ENCODE measurements around the gene SPTA1. TPM values are rescaled to one million over a fixed set of nuclear protein-coding genes. Genes with fewer than 3 reads are reported as not detected.
A peak's percentile ranks its signal among the peaks of the same experiment; 100 is the strongest.

The SPTA1 gene
- total and polyA plus RNA-seq, 2 of the 8 experiments (the other 6 are each of a cell fraction or from before 2014, with no cell fraction given), result not detected

- ChIA-PET CTCF (ENCODE audit: partially characterized antibody) (no interaction called here), POLR2A (ENCODE audit: partially characterized antibody) (no interaction called here)
- no peaks in the 10 kb centered on the region for H3K79me1 ChIP-seq (ENCODE audit: low read depth, low read length)
- H2AK5ac ChIP-seq (ENCODE audit: low read depth, low read length), result no peak overlapping the region
- no peaks in the 10 kb centered on the region for H3K9me3 ChIP-seq (ENCODE audit: insufficient read depth in 2 of 2, low read depth in 1 of 2, low read length in 1 of 2)
- no peaks in the 10 kb centered on the region for H4K20me1 ChIP-seq (replicated peaks in 1 of 2; ENCODE audit: control insufficient read depth in 1 of 2, insufficient read depth in 2 of 2, low read length in 2 of 2)
- no peak overlapping the region for H2BK20ac ChIP-seq (ENCODE audit: low read length)
- H2BK5ac ChIP-seq (ENCODE audit: low read depth, low read length), result no peak overlapping the region
- H3K23ac ChIP-seq (ENCODE audit: insufficient read length), result no peak overlapping the region
- H2BK15ac ChIP-seq (ENCODE audit: low read length), result no peak overlapping the region
- H3K18ac ChIP-seq (ENCODE audit: extremely low read depth, low read length), result no peak overlapping the region
- 0 out of 4 replicates have a peak, but pooled peaks of 1 of the 2 experiments have one; percentile 8 for TF ChIP-seq RAD21 (IDR thresholded peaks at IDR 0.05 in 1 of 2, conservative IDR thresholded peaks at IDR 0.05 in 1 of 2; ENCODE audit: low read depth in 2 of 2, low read length in 2 of 2)
- TF ChIP-seq GABPA (IDR thresholded peaks at IDR 0.05; ENCODE audit: borderline replicate concordance, insufficient read depth, low read length), result no peak
- H2BK12ac ChIP-seq (ENCODE audit: low read depth, low read length), result no peak overlapping the region
- no peak for DNase-seq (ENCODE audit: low read depth in 1 of 2, low spot score in 2 of 2)
- H4K91ac ChIP-seq (replicated peaks; ENCODE audit: insufficient read length, low read length), result no peak overlapping the region
- H4K5ac ChIP-seq (ENCODE audit: insufficient read length, low read depth, low read length), result no peak overlapping the region
- no peaks in the 10 kb centered on the region; the same call in 1 of the 2 replicates for H3K23me2 ChIP-seq (ENCODE audit: low read depth, low read length)
- no peaks in the 10 kb centered on the region for H3K79me2 ChIP-seq (ENCODE audit: control insufficient read depth in 1 of 2, insufficient read depth in 2 of 2, low read length in 2 of 2)
- no peak overlapping the region for H3K4ac ChIP-seq (replicated peaks; ENCODE audit: insufficient read length, low read depth, low read length)
- no peak overlapping the region for H3K4me2 ChIP-seq (ENCODE audit: insufficient read depth in 1 of 2, low read depth in 2 of 2, low read length in 2 of 2)
- FAIRE-seq, result no peak
- no peak overlapping the region for H3K4me3 ChIP-seq (ENCODE audit: extremely low read depth in 1 of 4, insufficient read depth in 2 of 4, low read depth in 3 of 4, low read length in 4 of 4)
- no peak overlapping the region for H3K56ac ChIP-seq (replicated peaks; ENCODE audit: insufficient read length, low read depth, low read length)
- no peaks in the 10 kb centered on the region for H3K36me3 ChIP-seq (ENCODE audit: control insufficient read depth in 2 of 4, insufficient read depth in 4 of 4, low read length in 3 of 4)
- no peak overlapping the region for H4K8ac ChIP-seq (ENCODE audit: extremely low read depth, insufficient read depth, low read length)
- H3K27me3 ChIP-seq (replicated peaks in 1 of 4; ENCODE audit: control insufficient read depth in 3 of 4, extremely low read depth in 1 of 4, insufficient read depth in 3 of 4, low read length in 3 of 4), result no peaks in the 10 kb centered on the region
- 0 out of 2 replicates have a peak overlapping the region, but pooled peaks have one; percentile 19 for H2AFZ ChIP-seq (ENCODE audit: low read length)
- no peak overlapping the region for H3K9ac ChIP-seq (replicated peaks in 1 of 4; ENCODE audit: extremely low read depth in 1 of 4, low read depth in 3 of 4, low read length in 3 of 4)
- H3K4me1 ChIP-seq (replicated peaks in 1 of 4; ENCODE audit: control insufficient read depth in 3 of 4, insufficient read depth in 4 of 4, low read length in 3 of 4), result no peaks in the 10 kb centered on the region
- H3K14ac ChIP-seq (ENCODE audit: insufficient read length), result no peak overlapping the region
- 89% methylated on average over 6 of the region's 6 CpGs; no CpG with 5 or more reads in 1 of the 2 experiments for WGBS, 2 experiments (ENCODE audit: extremely low coverage in 1 of 2, insufficient coverage in 1 of 2, insufficient read length in 1 of 2, insufficient replicate concordance in 2 of 2, low coverage in 1 of 2, low lambda C conversion rate in 2 of 2, missing lambda C conversion rate in 1 of 2)
- no peak overlapping the region for H3K27ac ChIP-seq (ENCODE audit: low read depth, low read length)
- H2BK120ac ChIP-seq (replicated peaks; ENCODE audit: low read depth, low read length), result no peak overlapping the region
Measured at GRCh38 chr1:158654571-158654970, 31.9 kb downstream of the SPTA1 start.
